Pancreas (tissue), 10 donors: ENCODE data around the gene MYO9A. TPM values are rescaled to one million over a fixed set of nuclear protein-coding genes. Genes with fewer than 3 reads are reported as not detected.
A peak's percentile ranks its signal among the peaks of the same experiment; 100 is the strongest.

Source experiments
- ATAC-seq, 4 donors: fragments of 200-7000 bp; cut with Tn5 transposase; one replicate each; pipeline versions ENCODE4 v1.8.0 to v1.9.1; 2020; ENCODE audit warnings: mild to moderate bottlenecking in 4 of 4, moderate library complexity in 4 of 4
- DNase-seq, 6 donors: peaks; one replicate each; pipeline ENCODE4 v3.0.0-alpha.2; 2020
- FAIRE-seq: peaks from 2 replicates; lab custom pipeline; 2012; peaks lifted over from hg19 to GRCh38; lab: Jason Lieb, UNC
- H3K27ac ChIP-seq, 4 donors: fragments of 200-600 bp; sonication (generic); 1 replicate in 3 of 4; 2 replicates in 1 of 4; pipeline versions ENCODE4 v1.5.0 to v1.8.0; 2020
- H3K27me3 ChIP-seq, 4 donors: fragments of 200-600 bp; one replicate each; pipeline ENCODE4 v1.8.0; 2021
- H3K36me3 ChIP-seq, 3 donors: fragments of 200-600 bp; sonication (generic) in 1 of 3; one replicate each; pipeline versions ENCODE4 v1.5.0 to v1.8.0; 2020 to 2021
- H3K4me1 ChIP-seq, 3 donors: fragments of 200-600 bp; one replicate each; pipeline ENCODE4 v1.8.0; 2021
- H3K4me3 ChIP-seq, 4 donors: fragments of 200-600 bp; sonication (generic) in 2 of 4; one replicate each; pipeline versions ENCODE4 v1.5.0 to v1.8.0; 2020 to 2021
- H3K9me3 ChIP-seq, 4 donors: fragments of 200-600 bp; one replicate each; pipeline ENCODE4 v1.8.0; 2021
- CTCF ChIP-seq, 4 donors: fragments of 200-600 bp; sonication (generic) in 3 of 4; IDR thresholded peaks; one replicate each; pipeline versions ENCODE4 v1.5.0 to v1.8.0; 2021; ENCODE audit warnings: antibody characterized with exemption in 4 of 4
- WGBS, 2 donors: extraction: QIAGEN DNeasy Blood & Tissue Kit; methylation state at CpG; one replicate each; pipeline ENCODE4 v1.1.7; 2013; 5-methylcytosine and 5-hydroxymethylcytosine counted together
- intact Hi-C, 3 donors: fragments of 100-400 bp; cut with DNase I; formaldehyde crosslinking; loops; one replicate each; pipeline versions ENCODE4 v1.11.1 to v1.14.2; 2022
- polyA plus RNA-seq, 2 donors: library from polyadenylated mRNA; stranded (reverse); fragments of 200-250 nt; gene quantifications; one replicate each; pipeline ENCODE4 v1.2.3, GENCODE V29; 2013
- total RNA-seq, 6 donors: library from RNA; stranded (reverse); fragmentation: NEBNext Ultra II Directional in 4 of 6; extraction: Animal tissue kit (Norgen Biotek cat#: 25700) in 4 of 6; gene quantifications; one replicate each; pipeline versions ENCODE4 v1.2.1 to v1.2.4, GENCODE V29; 2021 to 2023
- donor health status: healthy with polysubstance abuse.
- donor health status: DM: no; HTN: no; CAD: no; lungs with moderate emphysema.
- donor health status: DM: no; HTN: no; CAD: no.
- donor health status: control.
- donor health status: control.
- donor health status: Bipolar disorder and iron deficiency.
- donor health status: DM: yes; HTN: yes; CAD: no.
- donor health status: DM: no; HTN: no; CAD: no.
- donor health status: DM: no; HTN: no; CAD: no.
- donor health status: DM: yes; HTN: yes; CAD: no.

Gene MYO9A
- total and polyA plus RNA-seq, 8 donors: 1.2 to 21.0 (median 7.8) TPM

- 50 to 56% methylated on average over 16 of the region's 16 CpGs for WGBS, 2 donors
- H3K9me3 ChIP-seq: no peaks in the 10 kb centered on the region
- no peaks in the 10 kb centered on the region for H3K36me3 ChIP-seq
- no peak within 1 kb of the TSS for H3K27ac ChIP-seq
- H3K27me3 ChIP-seq: no peaks in the 10 kb centered on the region
- FAIRE-seq (no peak), DNase-seq (no peak), ATAC-seq (peak in 1 of 4 donors; percentile 21)
- TF ChIP-seq CTCF (IDR thresholded peaks at IDR 0.05): no peak
- intact Hi-C loops: no loop called here
- H3K4me3 ChIP-seq: no peak within 1 kb of the TSS
- H3K4me1 ChIP-seq: no peaks in the 10 kb centered on the region
Measured at GRCh38 chr15:71810256-71811035, 307.5 kb downstream of the MYO9A start, which contains the start of gene NR2E3. NR2E3 (plus strand) TSS chr15:71810554; CDS start chr15:71810744, 190 bp downstream.

GRCh38 chr15:71809346-71809745, 308.6 kb downstream of the MYO9A start:
- Histone ChIP-seq H3K27ac (no peak overlapping the region), H3K27me3 (no peaks in the 10 kb centered on the region), H3K9me3 (no peaks in the 10 kb centered on the region), H3K36me3 (no peaks in the 10 kb centered on the region), H3K4me1 (no peaks in the 10 kb centered on the region), H3K4me3 (no peak overlapping the region)
- 64 to 77% methylated on average over 8 of the region's 8 CpGs for WGBS, 2 donors
- intact Hi-C loops: loop anchor here in 1 of 3 donors (10.0 kb wide), 1 partner anchor 355 kb away; no protein-coding TSS in a partner anchor
- ATAC-seq: no peak
- TF ChIP-seq CTCF (IDR thresholded peaks at IDR 0.05): no peak
- no peak for DNase-seq
- FAIRE-seq: no peak

- TF ChIP-seq CTCF (IDR thresholded peaks at IDR 0.05): no peak
Measured at GRCh38 chr15:71808311-71809020, 309.5 kb downstream of the MYO9A start.

GRCh38 chr15:71807691-71808091, 310.3 kb downstream of the MYO9A start:
- Histone ChIP-seq H3K36me3 (no peaks in the 10 kb centered on the region), H3K4me1 (no peaks in the 10 kb centered on the region), H3K4me3 (no peak overlapping the region), H3K9me3 (no peaks in the 10 kb centered on the region), H3K27ac (no peak overlapping the region), H3K27me3 (no peaks in the 10 kb centered on the region)
- 50 to 51% methylated on average over 4 of the region's 4 CpGs for WGBS, 2 donors
- ATAC-seq (no peak), DNase-seq (no peak), FAIRE-seq (no peak)
- TF ChIP-seq CTCF (IDR thresholded peaks at IDR 0.05): no peak
- intact Hi-C loops: loop anchor here in 1 of 3 donors (10.0 kb wide), 1 partner anchor 353 kb away; no protein-coding TSS in a partner anchor

More at GRCh38 chr15:71808311-71809020, 309.5 kb downstream of the MYO9A start:
- Histone ChIP-seq H3K4me1 (no peaks in the 10 kb centered on the region), H3K36me3 (no peaks in the 10 kb centered on the region), H3K27ac (no peak overlapping the region), H3K9me3 (no peaks in the 10 kb centered on the region), H3K4me3 (no peak overlapping the region), H3K27me3 (no peaks in the 10 kb centered on the region)
- intact Hi-C loops: loop anchor here in 1 of 3 donors (10.0 kb wide), 1 partner anchor 354 kb away; no protein-coding TSS in a partner anchor
- FAIRE-seq (no peak), DNase-seq (no peak), ATAC-seq (no peak)
- 63 to 77% methylated on average over 18 of the region's 18 CpGs for WGBS, 2 donors
